ENCODE data around the gene SZT2.
"Not testable (repeated sequence)": the region's sequence is repeated elsewhere in the genome, so short reads cannot be mapped to it uniquely, and the experiment has no call there.

SZT2 gene

GRCh38 chr1:43363283-43363934, 26.3 kb upstream of the SZT2 start:
- no peak for DNase-seq (ENCODE audit: low read depth)

DNA sequence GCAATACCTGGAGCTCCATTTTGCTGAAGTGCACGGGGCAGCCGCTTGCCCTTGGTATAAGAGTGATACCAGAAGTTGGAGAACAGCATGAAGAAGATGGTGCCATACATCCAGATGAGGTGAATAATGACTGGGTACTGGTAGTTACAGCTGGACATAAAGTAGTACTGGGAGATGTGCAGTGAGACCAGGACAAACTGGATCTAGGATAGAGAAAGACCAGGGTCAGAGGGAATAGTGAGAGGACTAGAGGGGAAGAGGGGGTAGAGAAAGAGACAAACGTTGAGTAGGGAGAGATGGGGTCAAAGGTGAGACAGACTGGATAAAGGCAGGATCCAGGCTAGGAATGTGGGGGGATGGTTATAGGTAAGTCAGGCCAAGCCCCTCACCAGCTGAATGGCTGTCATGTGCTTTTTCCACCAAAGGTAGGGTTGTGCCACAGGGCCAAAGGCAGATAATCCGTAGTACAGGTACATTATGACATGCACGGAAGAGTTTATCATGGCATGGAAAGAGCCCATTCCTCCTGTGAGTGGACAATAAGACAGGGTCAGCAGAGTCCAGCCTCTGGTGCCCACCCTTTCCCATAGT, 25.7 kb upstream of the SZT2 start:
- no peak for DNase-seq (ENCODE audit: low read depth)

DNA sequence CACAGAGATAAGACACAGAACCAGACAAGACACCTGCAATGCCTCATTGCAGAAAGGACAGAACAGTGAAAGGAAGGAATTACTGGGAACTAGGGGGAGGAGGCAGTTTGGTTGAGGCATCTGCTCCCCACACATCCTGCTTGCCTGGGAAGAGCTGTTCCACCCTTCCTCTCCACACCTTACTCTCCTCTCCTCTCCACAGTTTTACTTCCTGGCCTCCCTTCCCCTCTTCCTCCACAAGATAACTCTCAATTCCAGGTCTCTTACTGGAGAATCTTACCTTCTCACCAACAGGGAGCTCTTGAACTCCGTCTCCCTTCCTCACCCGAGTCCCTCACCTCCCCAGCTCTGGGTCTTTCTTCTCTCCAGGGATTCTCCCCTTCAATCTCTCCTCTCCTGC, 24.0 kb upstream of the SZT2 start:
- DNase-seq (ENCODE audit: low read depth), result no peak

DNA sequence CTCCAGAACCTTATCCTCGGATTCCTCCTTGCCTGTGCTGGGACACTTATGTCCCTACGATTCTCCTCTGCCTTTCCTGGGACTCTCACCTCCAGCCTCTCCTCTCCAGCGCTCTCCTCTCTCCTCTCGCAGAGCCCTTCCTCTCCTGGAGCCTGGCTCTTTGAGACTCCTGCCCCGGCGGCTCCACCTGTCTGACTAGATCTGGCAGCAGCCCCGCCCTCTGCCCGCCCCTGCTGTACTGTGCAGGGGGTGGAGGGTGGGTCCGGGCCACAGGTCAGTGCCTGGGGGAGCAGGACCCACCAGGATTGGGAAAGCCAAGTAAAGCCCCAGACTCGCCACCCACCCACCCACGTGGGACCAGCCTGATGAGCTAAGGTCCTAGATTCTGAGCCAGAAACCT, 23.5 kb upstream of the SZT2 start:
- DNase-seq (ENCODE audit: low read depth), result no peak

DNA sequence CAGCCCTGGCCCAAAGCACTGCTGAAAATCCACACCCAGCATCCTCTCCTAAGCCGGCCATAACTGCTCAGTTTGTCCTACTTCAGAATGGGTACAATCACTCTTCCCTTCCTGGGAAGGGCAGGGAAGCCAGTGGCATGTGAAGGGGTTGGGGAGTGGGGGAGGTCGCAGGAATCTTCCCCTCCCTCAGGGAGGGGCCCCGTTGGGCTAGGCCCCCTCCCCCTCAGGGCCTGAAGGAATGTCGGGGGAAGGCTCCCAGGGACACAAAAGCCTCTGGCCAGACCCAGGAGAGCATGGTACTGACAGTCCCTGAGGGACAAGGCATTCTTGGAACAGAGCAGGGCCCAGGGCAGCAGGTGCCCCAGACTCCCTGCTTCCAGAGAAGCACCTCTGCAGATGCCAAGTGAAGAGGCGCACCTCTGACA, 23.1 kb upstream of the SZT2 start:
- DNase-seq (ENCODE audit: low read depth), result no peak

GRCh38 chr1:43367026-43367903, 22.4 kb upstream of the SZT2 start:
- DNase-seq (ENCODE audit: low read depth), result no peak

DNA sequence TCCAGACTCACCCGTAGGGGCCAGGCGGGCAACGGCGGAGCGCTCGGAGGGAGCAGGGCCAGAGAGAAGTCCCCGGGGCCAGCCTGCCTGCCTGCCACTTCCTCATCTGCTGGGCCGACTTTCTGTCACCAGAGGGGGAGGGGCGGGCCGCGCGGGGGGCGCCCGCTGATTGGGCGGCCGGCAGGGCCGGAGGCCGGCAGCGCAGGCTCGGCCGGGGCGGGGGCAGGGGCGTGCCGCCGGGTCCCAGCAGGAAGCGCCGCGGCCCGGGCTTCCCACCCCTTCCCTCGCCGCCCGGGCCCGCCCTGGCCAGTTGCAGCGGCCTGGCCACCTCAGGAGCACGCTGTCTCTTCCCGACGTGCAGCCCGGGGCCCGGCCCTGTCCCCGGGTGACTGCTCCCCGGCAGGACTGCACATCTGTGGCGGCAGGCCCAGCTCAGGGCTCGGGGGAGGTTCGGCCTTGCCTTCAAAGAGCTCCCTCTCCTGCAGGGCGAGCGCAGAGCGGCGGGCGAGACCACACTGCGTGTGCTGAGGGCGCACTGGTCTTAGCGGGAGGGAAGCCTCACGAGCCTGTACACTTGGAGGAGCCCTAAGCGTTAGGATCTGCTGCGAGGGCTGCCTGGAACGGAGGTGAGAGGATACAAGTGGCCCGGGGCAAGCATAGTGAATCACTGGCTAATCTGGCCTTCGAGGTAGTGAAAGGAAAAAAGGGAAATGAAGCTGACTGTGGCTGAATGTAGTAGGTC, 21.6 kb upstream of the SZT2 start, which contains the start of gene ELOVL1:
ELOVL1 (minus strand) TSS at position 108 of the 742 bp plus-strand sequence. CDS start 2,402 bp downstream, outside the sequence.
- DNase-seq (ENCODE audit: low read depth), result peak; percentile 49

DNA sequence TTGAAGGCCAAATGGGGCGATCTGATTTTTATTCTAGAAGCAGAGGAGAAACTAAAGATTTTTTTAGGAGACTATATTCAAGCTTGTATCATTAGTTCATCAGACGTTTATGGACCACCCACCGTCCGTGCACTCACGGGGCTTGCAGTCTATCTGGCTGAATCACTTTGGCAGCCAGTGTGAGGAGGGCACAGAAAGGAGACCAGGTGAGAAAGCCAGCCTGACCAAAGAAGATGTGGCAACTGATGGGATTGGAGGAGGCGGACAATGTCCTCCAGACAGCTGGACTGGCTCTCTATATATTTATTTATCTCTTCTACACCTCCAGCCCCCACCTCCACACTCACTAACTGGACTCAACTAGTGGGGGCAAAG, 21.1 kb upstream of the SZT2 start:
- no peak for DNase-seq (ENCODE audit: low read depth)

DNA sequence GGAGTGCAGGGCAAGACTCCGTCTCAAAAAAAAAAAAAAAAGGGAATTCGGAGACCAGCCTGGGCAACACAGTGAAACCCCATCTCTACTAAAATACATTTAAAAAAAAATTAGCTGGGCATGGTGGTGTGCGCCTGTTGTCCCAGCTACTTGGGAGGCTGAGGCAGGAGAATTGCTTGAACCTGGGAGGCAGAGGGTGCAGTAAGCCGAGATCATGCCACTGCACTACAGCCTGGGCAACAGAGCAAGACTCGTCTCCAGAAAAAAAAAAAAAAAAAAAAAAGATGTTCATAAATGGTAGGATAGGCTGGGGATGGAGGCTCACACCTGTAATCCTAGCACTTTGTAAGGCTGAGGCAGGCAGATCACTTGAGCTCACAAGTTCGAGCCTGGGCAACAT, 19.9 kb upstream of the SZT2 start:
- not testable (repeated sequence) for DNase-seq (ENCODE audit: low read depth)

- DNase-seq (ENCODE audit: low read depth), result no peak
Measured at GRCh38 chr1:43370564-43370963, 19.1 kb upstream of the SZT2 start.

GRCh38 chr1:43372172-43372571, 17.5 kb upstream of the SZT2 start:
- no peak for DNase-seq (ENCODE audit: low read depth)

DNA sequence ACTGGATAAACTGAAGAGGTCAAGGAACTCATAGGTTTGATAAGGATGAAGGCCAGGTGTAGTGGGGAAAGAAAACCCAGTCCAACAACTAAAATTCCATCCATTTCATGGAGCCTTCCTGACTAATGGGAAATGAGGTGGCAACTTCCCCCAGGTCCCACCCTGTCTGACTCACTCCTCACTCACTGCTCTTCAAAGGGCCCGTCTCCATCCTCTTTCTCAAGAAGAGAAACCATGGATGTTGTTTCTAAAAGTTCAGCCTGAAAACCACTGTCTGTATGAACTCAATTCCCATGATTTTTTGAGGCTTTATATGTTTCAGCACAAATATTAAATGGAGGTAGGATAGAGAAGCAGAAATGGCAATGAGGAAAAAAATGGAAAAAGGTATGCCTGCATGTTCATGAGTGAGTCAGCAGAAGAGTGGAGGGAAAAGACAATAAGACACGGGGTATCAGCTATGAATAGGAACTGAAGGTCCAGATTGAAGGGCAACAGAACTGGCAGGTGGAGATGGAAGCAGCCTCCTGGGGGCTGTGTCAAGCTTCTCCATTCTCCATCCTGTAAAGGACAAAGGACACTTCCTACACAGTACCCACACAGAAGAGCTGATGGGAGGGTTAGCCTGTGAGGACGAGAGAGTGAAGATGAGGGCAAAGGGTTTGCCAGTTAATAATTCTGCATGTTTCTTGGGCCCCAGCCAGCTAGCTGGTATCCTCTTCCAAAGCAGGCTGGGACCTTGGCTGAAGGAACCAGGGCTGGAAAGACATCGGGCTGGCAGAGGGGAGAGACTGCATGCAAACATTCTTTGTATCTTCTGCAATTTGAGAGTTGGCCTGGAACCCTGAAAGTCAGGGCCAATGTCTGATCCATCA, 16.4 kb upstream of the SZT2 start:
- peak; percentile 45 for DNase-seq (ENCODE audit: low read depth)

- DNase-seq (ENCODE audit: low read depth), result no peak
Measured at GRCh38 chr1:43376723-43377235, 12.9 kb upstream of the SZT2 start.

- DNase-seq (ENCODE audit: low read depth), result no peak
Measured at GRCh38 chr1:43377831-43378230, 11.9 kb upstream of the SZT2 start.

GRCh38 chr1:43379476-43379875, 10.2 kb upstream of the SZT2 start:
- DNase-seq (ENCODE audit: low read depth), result no peak

GRCh38 chr1:43381612-43382011, 8.1 kb upstream of the SZT2 start:
- no peak for DNase-seq (ENCODE audit: low read depth)

DNA sequence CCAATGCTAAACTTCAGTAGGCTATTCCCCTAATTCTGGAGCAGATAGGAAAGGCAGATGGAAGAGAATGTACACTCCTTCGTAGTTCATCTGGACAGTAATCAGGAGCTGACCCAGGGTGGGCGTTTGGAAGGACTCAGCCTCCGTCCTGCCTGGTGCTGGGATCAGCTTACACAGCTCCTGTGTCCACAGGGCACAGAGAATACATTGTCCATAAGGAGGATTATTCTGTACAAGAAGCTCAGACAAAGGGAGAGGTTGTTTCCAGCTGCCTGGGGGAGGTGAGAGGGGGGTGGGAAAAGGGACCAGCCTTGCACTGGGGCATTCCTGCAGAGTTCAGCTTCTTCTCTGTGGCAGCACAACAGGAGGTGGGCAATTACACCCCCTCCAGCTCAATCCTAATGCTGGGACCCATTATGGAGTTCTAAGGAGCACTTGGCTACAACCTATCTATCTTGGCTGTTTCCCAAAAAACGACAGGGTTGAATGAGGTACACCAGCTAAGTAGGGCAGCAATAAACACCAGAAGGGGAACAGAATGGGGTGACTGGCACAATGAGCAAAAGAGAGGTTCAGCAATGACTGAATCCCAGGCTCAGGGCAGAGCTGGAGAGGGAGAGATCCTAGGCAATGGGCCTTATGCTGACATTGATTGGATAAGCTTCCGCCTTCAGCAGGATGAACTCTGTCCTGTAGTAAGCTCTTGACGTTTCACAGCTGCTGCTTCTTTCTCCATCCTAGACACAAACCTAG, 7.5 kb upstream of the SZT2 start:
- no peak for DNase-seq (ENCODE audit: low read depth)

DNA sequence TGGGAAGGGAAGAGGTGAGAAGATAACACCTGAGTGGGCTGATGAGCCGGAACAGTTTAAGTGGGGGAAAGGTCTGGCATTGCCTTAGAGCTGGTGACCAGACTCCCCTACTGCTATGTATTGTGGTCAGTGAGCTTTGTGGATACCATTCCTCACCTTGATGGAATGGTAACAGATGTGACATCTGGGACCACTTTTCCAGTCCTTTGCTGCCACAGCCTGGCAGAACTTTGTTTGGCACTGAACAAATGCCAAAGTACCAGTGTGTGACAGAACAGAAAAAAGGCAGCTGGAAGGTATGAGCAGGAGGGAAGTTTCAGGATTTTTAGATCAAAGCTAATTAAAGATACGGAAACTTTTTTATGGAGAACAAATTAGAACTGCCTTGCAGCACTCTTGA, 6.2 kb upstream of the SZT2 start:
- no peak for DNase-seq (ENCODE audit: low read depth)

DNA sequence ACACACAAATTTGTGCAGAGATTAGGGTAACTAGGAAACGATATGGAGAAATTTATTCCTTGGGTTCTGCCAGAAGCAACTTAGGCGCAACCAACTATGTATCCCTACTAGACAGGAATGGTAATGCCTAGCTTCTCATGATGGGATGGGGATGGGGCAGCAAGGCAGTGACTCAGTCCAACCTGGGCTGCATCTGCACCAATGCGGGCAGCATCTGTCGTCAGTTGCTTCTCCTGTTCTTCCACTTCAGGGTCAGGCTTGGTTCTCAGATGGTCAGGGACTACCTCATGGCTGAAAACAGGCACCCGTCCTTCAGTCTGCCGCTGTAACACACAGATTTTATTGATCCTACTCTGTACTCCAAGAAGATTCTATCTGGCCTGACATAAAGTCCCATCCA, 3.0 kb upstream of the SZT2 start:
- DNase-seq (ENCODE audit: low read depth), result no peak

- DNase-seq (ENCODE audit: low read depth), result no peak
Measured at GRCh38 chr1:43387976-43388599, 1.6 kb upstream of the SZT2 start.
